GM23248 (cell line): Measurements from ENCODE around the gene SMARCAL1. TPM values are rescaled to one million over a fixed set of nuclear protein-coding genes. Genes with fewer than 3 reads are reported as not detected.

Source experiments
- DNase-seq: peaks from one replicate; pipeline ENCODE4 v3.0.0-alpha.2; 2015
- H2AFZ ChIP-seq: fragments of 200-600 bp; sonication (generic); 2 replicates; pipeline ENCODE4 v1.6.1; 2016; ENCODE audit warnings: antibody characterized with exemption
- H3F3A ChIP-seq: fragments of 200-600 bp; sonication (generic); 2 replicates; pipeline ENCODE4 v1.6.1; 2016; ENCODE audit warnings: mild to moderate bottlenecking, antibody characterized with exemption, mixed run types; ENCODE audit not compliant: insufficient read depth
- H3K27ac ChIP-seq: fragments of 200-600 bp; sonication (generic); 2 replicates; pipeline ENCODE4 v1.5.1; 2016; ENCODE audit warnings: mild to moderate bottlenecking
- H3K27me3 ChIP-seq: fragments of 200-600 bp; sonication (generic); replicated peaks from 2 replicates; pipeline ENCODE4 v1.6.1; 2016; ENCODE audit warnings: mild to moderate bottlenecking; ENCODE audit not compliant: insufficient read depth
- H3K36me3 ChIP-seq: fragments of 200-600 bp; sonication (generic); 2 replicates; pipeline ENCODE4 v1.6.1; 2016; ENCODE audit warnings: low read depth, mild to moderate bottlenecking
- H3K4me1 ChIP-seq: fragments of 200-600 bp; sonication (generic); 2 replicates; pipeline ENCODE4 v1.6.1; 2016; ENCODE audit warnings: mild to moderate bottlenecking; ENCODE audit not compliant: insufficient read depth
- H3K4me2 ChIP-seq: fragments of 200-600 bp; sonication (generic); one replicate; pipeline ENCODE4 v1.6.1; 2016; ENCODE audit warnings: mild to moderate bottlenecking; ENCODE audit not compliant: unreplicated experiment
- H3K4me3 ChIP-seq: fragments of 200-600 bp; sonication (generic); 2 replicates; pipeline ENCODE4 v1.5.1; 2016; ENCODE audit warnings: mild to moderate bottlenecking
- H3K79me2 ChIP-seq: fragments of 200-600 bp; sonication (generic); 2 replicates; pipeline ENCODE4 v1.6.1; 2016; ENCODE audit warnings: mild to moderate bottlenecking; ENCODE audit not compliant: insufficient read depth
- H3K9ac ChIP-seq: fragments of 200-600 bp; sonication (generic); 2 replicates; pipeline ENCODE4 v1.6.1; 2016; ENCODE audit warnings: mild to moderate bottlenecking
- H3K9me2 ChIP-seq: fragments of 200-600 bp; sonication (generic); 2 replicates; pipeline ENCODE4 v1.6.1; 2016; ENCODE audit warnings: mixed run types, mild to moderate bottlenecking, moderate library complexity; ENCODE audit not compliant: insufficient read depth
- H3K9me3 ChIP-seq: fragments of 200-600 bp; sonication (generic); one replicate; pipeline ENCODE4 v1.6.1; 2017; ENCODE audit warnings: low read depth
- H4K20me1 ChIP-seq: fragments of 200-600 bp; sonication (generic); 2 replicates; pipeline ENCODE4 v1.6.0; 2016; ENCODE audit not compliant: insufficient read depth
- EZH2 ChIP-seq: fragments of 200-600 bp; sonication (generic); IDR thresholded peaks from 2 replicates; pipeline ENCODE4 v1.6.1; 2018; ENCODE audit warnings: antibody characterized with exemption, mild to moderate bottlenecking; ENCODE audit not compliant: insufficient read depth, poor library complexity, severe bottlenecking
- EZH2phosphoT487 ChIP-seq: fragments of 200-600 bp; sonication (generic); IDR thresholded peaks from 2 replicates; pipeline ENCODE4 v1.6.1; 2018; ENCODE audit warnings: antibody characterized with exemption, moderate library complexity, mild to moderate bottlenecking, low read depth; ENCODE audit not compliant: insufficient read depth
- WGBS, 2 experiments: methylation state at CpG; one replicate each; pipeline ENCODE4 v1.1.6; 2015 to 2017; ENCODE audit warnings: low lambda C conversion rate in 2 of 2, low coverage in 1 of 2; ENCODE audit errors: missing lambda C conversion rate in 2 of 2; 5-methylcytosine and 5-hydroxymethylcytosine counted together
- in situ Hi-C: fragments of 300-500 bp; cut with MboI; formaldehyde crosslinking; loops from 2 replicates; pipeline ENCODE4 v1.15.0; 2020
- polyA plus RNA-seq: library from polyadenylated mRNA; unstranded; fragments of >200 nt; fragmentation: Nextera tagmentation; extraction: Ambion mirVana; gene quantifications from 2 replicates; pipeline ENCODE4 v1.2.1, GENCODE V29; 2016
- total RNA-seq: library from RNA; depleted of rRNA; stranded (reverse); fragments of >200 nt; shearing (Covaris generic); gene quantifications from 2 replicates; pipeline ENCODE4 v1.2.3, GENCODE V29; 2014

The SMARCAL1 gene
- total and polyA plus RNA-seq, 2 experiments from 2014 or later, result 10.9 to 30.5 TPM

DNA sequence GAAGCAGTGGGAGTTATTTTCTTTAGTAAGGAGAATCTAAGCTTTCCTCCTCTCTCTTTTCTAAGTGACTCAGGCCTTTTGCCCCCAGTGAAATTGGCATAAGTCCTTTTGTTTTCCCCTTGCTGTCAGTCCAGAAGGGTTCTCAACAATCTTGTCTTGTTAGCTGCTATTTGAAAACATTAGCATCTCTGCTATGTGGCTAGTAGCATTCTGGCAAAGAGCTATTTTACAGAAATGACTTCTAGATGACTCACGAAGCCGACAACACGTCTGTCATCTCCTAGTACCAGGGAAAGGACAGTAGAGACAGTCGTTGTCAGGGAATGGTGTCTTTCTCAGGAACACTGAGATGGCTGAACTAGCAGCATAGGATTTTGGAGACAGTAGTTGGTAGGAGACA lies 14.7 kb downstream of the SMARCAL1 start:
- H3F3A ChIP-seq, result peaks cover 37% of the 10 kb centered on the region
- no peaks in the 10 kb centered on the region for H3K27me3 ChIP-seq
- no peak for TF ChIP-seq EZH2
- TF ChIP-seq EZH2phosphoT487, result no peak
- no peaks in the 10 kb centered on the region for H3K9me2 ChIP-seq
- peak overlapping the region; percentile 39; the same call in 1 of the 2 replicates for H3K9ac ChIP-seq
- in situ Hi-C loops, result no loop called here
- WGBS, 2 experiments, result 0% methylated on average over 4 of the region's 4 CpGs
- peak; percentile 84 for DNase-seq
- no peaks in the 10 kb centered on the region for H3K9me3 ChIP-seq
- H3K36me3 ChIP-seq, result peaks cover 43% of the 10 kb centered on the region
- H4K20me1 ChIP-seq, result no peaks in the 10 kb centered on the region; the same call in 1 of the 2 replicates
- H2AFZ ChIP-seq, result peak overlapping the region; percentile 8; the same call in 1 of the 2 replicates
- H3K4me2 ChIP-seq, result peak overlapping the region; percentile 73
- H3K79me2 ChIP-seq, result no peaks in the 10 kb centered on the region
- peak overlapping the region; percentile 8 for H3K4me3 ChIP-seq
- H3K4me1 ChIP-seq, result peaks cover 32% of the 10 kb centered on the region
- peak overlapping the region; percentile 65 for H3K27ac ChIP-seq

DNA sequence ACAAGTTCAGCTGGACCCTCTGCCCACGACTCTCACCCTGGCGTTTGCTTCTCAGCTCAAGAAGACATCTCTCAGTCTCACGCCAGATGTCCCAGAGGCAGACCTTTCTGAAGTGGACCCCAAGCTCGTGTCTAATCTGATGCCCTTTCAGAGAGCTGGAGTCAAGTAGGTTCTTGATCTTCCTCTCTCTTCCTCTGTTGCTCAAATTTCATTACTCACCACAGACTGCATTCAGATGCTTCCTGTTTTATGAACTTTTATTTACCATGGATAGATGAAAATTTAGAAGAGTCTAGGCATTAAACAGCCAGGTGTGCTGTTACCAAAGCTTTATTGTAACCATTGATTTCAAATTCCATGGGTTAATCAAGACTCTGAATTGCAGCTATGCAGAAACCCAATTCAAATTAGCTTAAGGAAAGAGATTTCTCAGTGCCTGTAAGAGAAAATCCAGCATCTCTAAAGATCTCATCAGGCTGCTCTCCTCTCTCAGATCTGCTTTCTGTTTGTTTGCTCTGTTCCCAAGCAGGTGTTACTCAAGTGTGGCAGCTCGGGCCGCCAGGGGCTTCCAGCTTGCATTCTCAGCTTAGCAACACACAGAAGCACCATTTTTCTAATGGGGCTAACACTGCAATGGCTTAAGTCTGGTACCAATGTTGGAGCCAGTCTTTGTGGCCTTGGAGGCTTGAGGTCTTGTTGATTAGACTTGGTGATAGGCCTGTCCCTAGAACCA lies 16.5 kb downstream of the SMARCAL1 start:
- TF ChIP-seq EZH2phosphoT487 (no peak), EZH2 (no peak)
- Histone ChIP-seq H3K4me3 (no peak overlapping the region), H2AFZ (no peak overlapping the region), H3K36me3 (peaks cover 32% of the 10 kb centered on the region; the same call in 1 of the 2 replicates), H4K20me1 (no peaks in the 10 kb centered on the region; the same call in 1 of the 2 replicates), H3F3A (peaks cover 32% of the 10 kb centered on the region), H3K9me2 (no peaks in the 10 kb centered on the region), H3K27me3 (no peaks in the 10 kb centered on the region), H3K9me3 (no peaks in the 10 kb centered on the region), H3K27ac (no peak overlapping the region), H3K9ac (no peak overlapping the region), H3K79me2 (no peaks in the 10 kb centered on the region), H3K4me2 (no peak overlapping the region), H3K4me1 (peaks cover 32% of the 10 kb centered on the region)
- no peak for DNase-seq
- WGBS, 2 experiments, result 82% methylated on average over 6 of the region's 6 CpGs
- in situ Hi-C loops, result no loop called here

DNA sequence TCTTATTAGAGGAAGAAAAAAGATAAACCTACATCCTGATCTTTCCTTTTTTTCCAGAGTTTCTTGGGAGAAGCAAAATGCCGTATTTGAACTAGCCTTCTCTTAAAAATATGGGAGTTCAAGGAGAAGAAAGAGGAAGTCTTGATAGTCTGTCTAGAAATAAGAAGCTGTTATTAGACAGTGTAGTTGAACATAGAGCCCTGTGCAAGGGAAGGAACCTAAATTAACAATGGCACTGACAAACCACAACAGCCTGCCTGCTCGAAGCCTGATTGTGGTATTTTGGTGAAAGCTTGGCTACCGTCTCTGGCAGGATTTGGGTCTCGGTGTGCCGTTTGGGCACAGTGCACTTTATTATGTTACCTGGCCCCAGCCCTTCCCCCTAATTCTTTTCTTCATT lies 17.1 kb downstream of the SMARCAL1 start:
- peaks cover 26% of the 10 kb centered on the region for H3K4me1 ChIP-seq
- DNase-seq, result no peak
- no peaks in the 10 kb centered on the region for H3K79me2 ChIP-seq
- in situ Hi-C loops, result no loop called here
- no peak overlapping the region for H2AFZ ChIP-seq
- no peak overlapping the region for H3K9ac ChIP-seq
- H3K27me3 ChIP-seq, result no peaks in the 10 kb centered on the region
- H3K36me3 ChIP-seq, result peaks cover 32% of the 10 kb centered on the region; the same call in 1 of the 2 replicates
- peaks cover 25% of the 10 kb centered on the region for H3F3A ChIP-seq
- no peaks in the 10 kb centered on the region; the same call in 1 of the 2 replicates for H4K20me1 ChIP-seq
- 89 to 93% methylated on average over 5 of the region's 5 CpGs for WGBS, 2 experiments
- H3K27ac ChIP-seq, result no peak overlapping the region
- no peak for TF ChIP-seq EZH2phosphoT487
- no peak for TF ChIP-seq EZH2
- no peaks in the 10 kb centered on the region for H3K9me3 ChIP-seq
- H3K4me3 ChIP-seq, result no peak overlapping the region
- H3K4me2 ChIP-seq, result no peak overlapping the region
- no peaks in the 10 kb centered on the region for H3K9me2 ChIP-seq

DNA sequence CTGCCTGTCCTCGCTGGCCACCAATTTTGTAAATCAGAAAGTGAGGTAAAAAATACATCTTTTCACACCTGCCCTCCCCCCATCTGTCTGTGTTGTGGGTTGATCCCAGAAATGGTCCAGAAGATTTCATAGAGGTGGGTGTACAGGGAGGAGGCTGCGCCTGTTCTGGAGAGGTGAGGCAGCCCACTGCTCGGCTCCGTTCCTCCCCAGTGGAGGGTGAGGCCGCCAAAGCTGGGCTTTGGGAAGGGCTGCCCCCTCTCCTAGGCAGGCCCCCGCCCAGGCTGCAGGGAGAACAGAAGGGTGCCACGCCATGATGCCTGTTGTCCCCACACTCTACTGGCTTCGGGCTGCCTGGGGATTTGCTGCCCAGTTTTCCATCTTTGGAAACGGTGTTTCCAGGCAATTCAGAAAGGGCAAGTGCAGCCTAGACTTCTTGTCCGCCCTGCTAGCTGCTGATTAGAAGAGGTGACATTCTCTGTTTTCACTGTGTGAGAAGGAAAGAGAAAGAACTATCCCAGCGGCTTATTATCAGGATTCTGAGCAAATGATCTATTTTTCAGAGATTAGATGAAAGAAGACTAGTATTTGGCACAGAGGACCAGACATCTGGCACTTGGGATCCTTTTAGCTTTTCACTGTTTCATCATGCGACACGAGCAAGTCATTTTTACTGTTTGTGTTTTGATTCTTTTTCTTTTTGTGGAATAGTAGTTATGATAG lies 18.7 kb downstream of the SMARCAL1 start:
- no peak for TF ChIP-seq EZH2
- no peak for TF ChIP-seq EZH2phosphoT487
- H3K9ac ChIP-seq, result no peak overlapping the region
- no peak overlapping the region for H3K27ac ChIP-seq
- no peak overlapping the region for H2AFZ ChIP-seq
- no peaks in the 10 kb centered on the region for H3K27me3 ChIP-seq
- peaks cover 17% of the 10 kb centered on the region for H3K4me1 ChIP-seq
- H3K4me2 ChIP-seq, result no peak overlapping the region
- H3K36me3 ChIP-seq, result peaks cover 34% of the 10 kb centered on the region; the same call in 1 of the 2 replicates
- no peaks in the 10 kb centered on the region for H3K9me3 ChIP-seq
- no peaks in the 10 kb centered on the region for H3K9me2 ChIP-seq
- H3F3A ChIP-seq, result peaks cover 16% of the 10 kb centered on the region
- no peaks in the 10 kb centered on the region; the same call in 1 of the 2 replicates for H4K20me1 ChIP-seq
- H3K79me2 ChIP-seq, result no peaks in the 10 kb centered on the region
- no peak overlapping the region for H3K4me3 ChIP-seq
- in situ Hi-C loops, result no loop called here
- DNase-seq, result no peak
- 75 to 79% methylated on average over 11 to 13 of the region's 13 CpGs for WGBS, 2 experiments
